Glutamatergic neuron (in vitro differentiated cells): ENCODE results near the gene KNDC1. TPM values are rescaled to one million over a fixed set of nuclear protein-coding genes. Genes with fewer than 3 reads are reported as not detected.

Source experiments
- DNase-seq: peaks from one replicate; pipeline ENCODE4 v3.0.0; 2022
- H3K27ac Mint-ChIP-seq: one replicate; pipeline ENCODE4 v1.8.0; 2020; ENCODE audit warnings: mild to moderate bottlenecking, mixed read lengths, inconsistent platforms; ENCODE audit not compliant: unreplicated experiment
- H3K27me3 Mint-ChIP-seq: one replicate; pipeline ENCODE4 v1.8.0; 2020; ENCODE audit warnings: mild to moderate bottlenecking, moderate library complexity, mixed read lengths, inconsistent platforms; ENCODE audit not compliant: unreplicated experiment
- H3K36me3 Mint-ChIP-seq: one replicate; pipeline ENCODE4 v1.8.0; 2020; ENCODE audit warnings: mild to moderate bottlenecking, mixed read lengths, inconsistent platforms; ENCODE audit not compliant: unreplicated experiment
- H3K4me1 Mint-ChIP-seq: one replicate; pipeline ENCODE4 v1.8.0; 2020; ENCODE audit warnings: mild to moderate bottlenecking, low read depth, mixed read lengths, inconsistent platforms; ENCODE audit not compliant: unreplicated experiment
- H3K4me3 Mint-ChIP-seq: one replicate; pipeline ENCODE4 v1.8.0; 2020; ENCODE audit warnings: mild to moderate bottlenecking, mixed read lengths, inconsistent platforms; ENCODE audit not compliant: unreplicated experiment
- H3K9me3 Mint-ChIP-seq: one replicate; pipeline ENCODE4 v1.8.0; 2020; ENCODE audit warnings: mild to moderate bottlenecking, moderate library complexity, mixed read lengths, inconsistent platforms; ENCODE audit not compliant: unreplicated experiment
- CTCF ChIP-seq: fragments of 200-600 bp; sonication (generic); IDR thresholded peaks from one replicate; pipeline ENCODE4 v1.5.0; 2021; ENCODE audit not compliant: partially characterized antibody, unreplicated experiment
- total RNA-seq: library from RNA; stranded (reverse); fragmentation: NEBNext Ultra II Directional; extraction: Animal tissue kit (Norgen Biotek cat#: 25700); gene quantifications from one replicate; pipeline ENCODE4 v1.2.1, GENCODE V29; 2021; ENCODE audit not compliant: unreplicated experiment

KNDC1 gene
- total RNA-seq, 1 donor from 2014 or later = 7.4 TPM

GRCh38 chr10:133211959-133212852 lies 52.2 kb downstream of the KNDC1 start:
- TF ChIP-seq CTCF = no peak
- Mint-ChIP-seq H3K9me3 (peaks cover 6% of the 10 kb centered on the region), H3K27me3 (peaks cover 4% of the 10 kb centered on the region), H3K4me1 (no peaks in the 10 kb centered on the region), H3K36me3 (peaks cover 6% of the 10 kb centered on the region), H3K4me3 (no peak overlapping the region), H3K27ac (no peak overlapping the region)
- no peak for DNase-seq

DNA sequence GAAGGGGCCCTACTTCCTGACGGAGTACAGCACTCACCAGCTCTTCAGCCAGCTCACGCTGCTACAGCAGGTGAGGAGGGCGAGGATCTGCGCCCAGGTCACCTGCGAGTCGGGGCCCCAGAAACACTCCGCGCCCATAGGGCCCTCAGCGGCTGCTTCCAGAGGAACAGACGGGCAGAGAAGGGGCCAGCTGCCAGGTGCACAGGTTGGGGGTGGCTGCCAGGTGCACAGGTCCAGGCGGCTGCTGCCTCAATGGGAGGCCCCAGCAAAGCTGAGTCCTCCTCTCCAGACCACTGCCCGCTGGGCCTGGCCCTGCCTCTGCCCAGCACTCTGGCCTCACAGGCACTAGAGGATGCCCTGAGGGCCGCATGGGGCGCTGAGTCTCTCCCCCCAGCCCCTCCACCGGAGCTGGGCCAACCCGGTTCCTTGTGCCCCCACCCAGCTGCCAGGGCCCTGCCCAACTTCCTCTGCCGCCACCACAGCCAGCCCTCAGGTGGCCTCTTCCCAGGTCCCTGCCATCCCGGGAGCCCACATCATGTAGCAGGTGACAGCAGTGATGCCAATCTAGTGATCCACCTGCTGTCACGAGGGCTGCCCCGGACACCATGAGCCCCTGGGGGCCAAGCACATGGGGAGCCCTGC lies 53.0 kb downstream of the KNDC1 start:
- Mint-ChIP-seq H3K4me1 (no peaks in the 10 kb centered on the region), H3K27me3 (peaks cover 4% of the 10 kb centered on the region)

GRCh38 chr10:133213641-133214467 lies 53.8 kb downstream of the KNDC1 start:
- Mint-ChIP-seq H3K4me3 (no peak overlapping the region), H3K9me3 (peaks cover 6% of the 10 kb centered on the region), H3K27ac (no peak overlapping the region), H3K27me3 (peaks cover 4% of the 10 kb centered on the region), H3K4me1 (no peaks in the 10 kb centered on the region), H3K36me3 (peaks cover 6% of the 10 kb centered on the region)
- TF ChIP-seq CTCF = no peak
- no peak for DNase-seq

More for the DNA sequence above, 53.0 kb downstream of the KNDC1 start:
- Mint-ChIP-seq H3K36me3 (peaks cover 6% of the 10 kb centered on the region), H3K9me3 (peaks cover 6% of the 10 kb centered on the region), H3K27ac (no peak overlapping the region), H3K4me3 (no peak overlapping the region)
- no peak for TF ChIP-seq CTCF
- DNase-seq = no peak

DNA sequence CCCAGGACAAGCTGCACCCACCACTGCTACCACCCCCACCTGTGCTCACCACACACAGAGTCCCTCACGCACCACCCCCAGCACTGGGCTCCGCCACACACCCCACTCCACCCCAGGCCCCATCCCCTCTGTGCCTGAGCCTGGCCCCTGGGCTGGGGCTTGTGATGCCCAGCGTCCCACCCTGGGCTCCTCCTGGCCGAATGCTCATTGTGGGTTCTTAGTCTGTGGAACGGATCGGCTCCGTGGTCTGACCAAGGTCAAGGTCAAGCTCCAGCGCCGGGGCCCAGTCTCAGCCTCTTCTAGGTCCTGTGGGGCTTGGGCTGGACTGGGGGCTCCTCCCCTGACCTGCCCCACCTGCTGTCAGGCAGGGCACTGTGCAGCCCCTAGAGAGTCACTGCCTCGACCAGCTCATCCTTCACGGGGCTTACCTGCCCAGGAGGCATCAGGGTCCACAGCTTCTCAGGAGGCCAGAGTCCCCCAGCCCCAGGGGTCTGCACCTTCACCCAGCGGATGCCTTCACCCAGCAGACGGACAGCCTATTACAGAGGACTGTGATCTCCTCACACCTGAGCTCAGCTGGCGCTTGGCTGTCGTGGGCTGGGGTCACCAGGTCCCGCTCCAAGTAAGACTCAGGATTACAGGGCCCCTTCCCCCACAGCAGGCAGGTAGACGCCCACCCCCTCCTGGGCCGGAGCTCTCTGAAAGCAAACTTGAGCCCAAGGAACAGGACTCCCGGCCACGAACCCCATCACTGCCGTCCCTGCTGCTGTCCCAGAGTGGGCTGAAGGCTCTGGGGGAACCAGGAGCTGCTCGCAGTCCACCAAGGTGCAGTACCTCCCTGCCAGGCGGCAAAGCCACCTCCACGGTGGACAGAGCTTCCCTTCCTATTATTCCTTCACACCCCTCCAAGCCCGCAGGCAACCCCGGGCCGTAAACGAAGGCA lies 54.7 kb downstream of the KNDC1 start:
- no peak for TF ChIP-seq CTCF
- Mint-ChIP-seq H3K36me3 (peaks cover 6% of the 10 kb centered on the region), H3K9me3 (peaks cover 6% of the 10 kb centered on the region), H3K27ac (no peak overlapping the region), H3K4me1 (no peaks in the 10 kb centered on the region), H3K4me3 (no peak overlapping the region), H3K27me3 (peaks cover 4% of the 10 kb centered on the region)
- DNase-seq = no peak
